DOHH2 (cell line): ENCODE data around the gene DNAH10.

Experiments
- H3F3A ChIP-seq: fragments of 200-600 bp; sonication (generic), shearing (Covaris generic); 2 replicates; pipeline ENCODE4 v1.6.0; 2016; ENCODE audit warnings: antibody characterized with exemption, mild to moderate bottlenecking; ENCODE audit not compliant: control insufficient read depth, insufficient read depth
- H3K27ac ChIP-seq: fragments of 200-600 bp; sonication (generic); 2 replicates; pipeline ENCODE4 v1.5.1; 2014; ENCODE audit warnings: low read depth, mild to moderate bottlenecking, low read length, moderate library complexity
- H3K27me3 ChIP-seq: fragments of 200-600 bp; sonication (generic); 2 replicates; pipeline ENCODE4 v1.6.1; 2014; ENCODE audit warnings: mild to moderate bottlenecking, low read length, mixed read lengths; ENCODE audit not compliant: control insufficient read depth
- H3K36me3 ChIP-seq: fragments of 200-600 bp; sonication (generic); 2 replicates; pipeline ENCODE4 v1.6.1; 2014; ENCODE audit warnings: mild to moderate bottlenecking, low read length, moderate library complexity, mixed read lengths; ENCODE audit not compliant: control insufficient read depth
- H3K4me1 ChIP-seq: fragments of 200-600 bp; sonication (generic); 2 replicates; pipeline ENCODE4 v1.6.1; 2014; ENCODE audit warnings: mild to moderate bottlenecking, low read length, mixed read lengths; ENCODE audit not compliant: control insufficient read depth
- H3K4me2 ChIP-seq: fragments of 200-600 bp; sonication (generic); 2 replicates; pipeline ENCODE4 v1.6.0; 2014; ENCODE audit warnings: mild to moderate bottlenecking, low read length, moderate library complexity
- H3K4me3 ChIP-seq: fragments of 200-600 bp; sonication (generic); 2 replicates; pipeline ENCODE4 v1.5.1; 2014; ENCODE audit warnings: mild to moderate bottlenecking, low read length, mixed read lengths
- H3K79me2 ChIP-seq: fragments of 200-600 bp; sonication (generic); 2 replicates; pipeline ENCODE4 v1.6.1; 2014; ENCODE audit warnings: mild to moderate bottlenecking, low read length, mixed read lengths; ENCODE audit not compliant: control insufficient read depth
- H3K9me2 ChIP-seq: fragments of 200-600 bp; sonication (generic); replicated peaks from 2 replicates; pipeline ENCODE4 v1.6.1; 2014; ENCODE audit warnings: mild to moderate bottlenecking, low read length, mixed read lengths; ENCODE audit not compliant: control insufficient read depth
- H3K9me3 ChIP-seq: fragments of 200-600 bp; sonication (generic); 2 replicates; pipeline ENCODE4 v1.6.1; 2014; ENCODE audit warnings: antibody characterized with exemption, low read length, mixed read lengths; ENCODE audit not compliant: control insufficient read depth, insufficient read depth
- H4K20me1 ChIP-seq: fragments of 200-600 bp; sonication (generic); 2 replicates; pipeline ENCODE4 v1.6.0; 2014; ENCODE audit warnings: low read depth, mild to moderate bottlenecking, antibody characterized with exemption, low read length, moderate library complexity; ENCODE audit not compliant: control insufficient read depth, insufficient read depth
- CTCF ChIP-seq: fragments of 200-600 bp; sonication (generic); IDR thresholded peaks from one replicate; pipeline ENCODE4 v1.5.1; 2014; ENCODE audit warnings: antibody characterized with exemption, mild to moderate bottlenecking, low read depth, low read length; ENCODE audit not compliant: poor library complexity, severe bottlenecking
- EZH2phosphoT487 ChIP-seq: fragments of 200-600 bp; sonication (generic); IDR thresholded peaks from 2 replicates; pipeline ENCODE4 v1.6.1; 2017; ENCODE audit warnings: borderline replicate concordance, mild to moderate bottlenecking, antibody characterized with exemption, low read length, moderate library complexity, mixed read lengths

DNAH10 gene

DNA sequence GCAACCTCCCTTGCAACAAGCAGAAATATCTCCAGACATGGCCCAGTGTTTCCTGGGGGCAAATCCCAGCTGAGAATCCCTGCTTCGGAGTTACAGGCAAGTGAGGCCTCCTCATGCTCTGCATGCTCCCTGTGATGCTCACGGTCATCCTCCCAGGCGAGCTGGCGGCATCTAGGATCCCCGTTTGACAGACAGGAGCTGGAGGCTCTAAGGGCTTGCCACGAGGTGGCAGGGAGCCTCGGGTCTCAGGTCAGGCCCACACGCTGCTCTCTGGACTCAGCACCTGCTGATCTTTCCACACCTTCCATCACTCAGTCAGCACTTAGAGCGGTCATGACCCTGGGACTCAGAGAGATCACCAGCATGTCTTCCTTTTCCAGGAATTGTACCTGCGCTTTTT, 130.8 kb downstream of the DNAH10 start:
- H4K20me1 ChIP-seq, result no peaks in the 10 kb centered on the region
- no peaks in the 10 kb centered on the region for H3K36me3 ChIP-seq
- peaks cover 5% of the 10 kb centered on the region; the same call in 1 of the 2 replicates for H3K27me3 ChIP-seq

GRCh38 chr12:123893276-123893675, 131.2 kb downstream of the DNAH10 start:
- Histone ChIP-seq H4K20me1 (no peaks in the 10 kb centered on the region), H3K27ac (no peak overlapping the region), H3K36me3 (no peaks in the 10 kb centered on the region), H3K9me3 (no peaks in the 10 kb centered on the region), H3K4me1 (no peaks in the 10 kb centered on the region), H3K4me3 (no peak overlapping the region), H3K4me2 (no peak overlapping the region), H3K9me2 (no peaks in the 10 kb centered on the region), H3K79me2 (no peaks in the 10 kb centered on the region), H3K27me3 (peaks cover 5% of the 10 kb centered on the region; the same call in 1 of the 2 replicates), H3F3A (no peaks in the 10 kb centered on the region)
- TF ChIP-seq CTCF (no peak), EZH2phosphoT487 (no peak)

More for the DNA sequence above, 130.8 kb downstream of the DNAH10 start:
- Histone ChIP-seq H3K9me2 (no peaks in the 10 kb centered on the region), H3K9me3 (no peaks in the 10 kb centered on the region), H3K27ac (no peak overlapping the region), H3F3A (no peaks in the 10 kb centered on the region), H3K4me1 (no peaks in the 10 kb centered on the region), H3K4me3 (no peak overlapping the region), H3K4me2 (no peak overlapping the region), H3K79me2 (no peaks in the 10 kb centered on the region)
- TF ChIP-seq EZH2phosphoT487 (no peak), CTCF (no peak)

GRCh38 chr12:123894823-123895345, 132.8 kb downstream of the DNAH10 start:
- Histone ChIP-seq H3K4me2 (no peak overlapping the region), H3F3A (no peaks in the 10 kb centered on the region), H3K4me1 (no peaks in the 10 kb centered on the region), H3K27ac (no peak overlapping the region), H3K36me3 (no peaks in the 10 kb centered on the region), H3K4me3 (no peak overlapping the region), H3K27me3 (peaks cover 3% of the 10 kb centered on the region; the same call in 1 of the 2 replicates), H3K79me2 (no peaks in the 10 kb centered on the region), H3K9me3 (no peaks in the 10 kb centered on the region), H3K9me2 (no peaks in the 10 kb centered on the region), H4K20me1 (no peaks in the 10 kb centered on the region)
- no peak for TF ChIP-seq CTCF
- no peak for TF ChIP-seq EZH2phosphoT487

GRCh38 chr12:123895451-123895850, 133.3 kb downstream of the DNAH10 start:
- no peaks in the 10 kb centered on the region for H3K4me1 ChIP-seq
- no peak overlapping the region for H3K4me2 ChIP-seq
- 0 out of 2 replicates have a peak, but pooled peaks cover 3% of the 10 kb centered on the region for H3K27me3 ChIP-seq
- no peak overlapping the region for H3K27ac ChIP-seq
- H4K20me1 ChIP-seq, result no peaks in the 10 kb centered on the region
- no peaks in the 10 kb centered on the region for H3K36me3 ChIP-seq
- no peaks in the 10 kb centered on the region for H3K9me3 ChIP-seq
- H3K4me3 ChIP-seq, result no peak overlapping the region
- H3F3A ChIP-seq, result no peaks in the 10 kb centered on the region
- no peaks in the 10 kb centered on the region for H3K9me2 ChIP-seq
- no peak for TF ChIP-seq EZH2phosphoT487
- no peaks in the 10 kb centered on the region for H3K79me2 ChIP-seq
